Measurements from ENCODE around the gene TMEM63A. TPM values are rescaled to one million over a fixed set of nuclear protein-coding genes. Genes with fewer than 3 reads are reported as not detected.

TMEM63A gene
- total RNA-seq, 1 experiment from 2014 or later = 91.7 TPM

DNA sequence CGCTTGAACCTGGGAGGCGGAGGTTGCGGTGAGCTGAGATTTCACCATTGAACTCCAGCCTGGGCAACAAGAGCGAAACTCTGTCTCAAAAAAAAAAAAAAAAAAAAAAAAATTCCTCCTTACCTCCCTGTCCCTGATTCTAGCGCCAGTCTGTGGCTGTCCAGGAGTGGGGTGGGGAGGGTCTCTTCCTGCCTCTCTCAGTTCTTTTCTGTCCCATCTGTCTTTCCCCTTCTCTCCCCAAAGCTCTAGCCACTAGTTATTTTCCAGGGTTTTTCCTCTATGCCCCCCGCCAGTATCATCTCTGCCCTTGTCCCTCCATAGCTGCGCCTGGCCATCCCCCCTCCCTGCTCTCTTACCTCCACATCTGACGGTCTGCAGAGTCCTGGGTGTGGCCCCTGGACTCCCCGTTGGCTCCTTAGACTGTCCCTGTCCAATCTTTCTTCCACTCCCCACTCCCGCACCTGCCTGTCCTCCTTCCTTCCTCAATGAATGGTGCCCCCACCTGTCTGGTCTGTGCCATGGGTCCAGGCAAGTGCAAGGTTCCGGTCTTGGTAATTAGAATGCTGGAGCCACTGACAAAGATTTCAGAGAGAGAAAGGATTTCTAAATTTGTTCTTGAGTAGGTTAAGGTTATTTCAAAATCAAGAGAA is 1.6 kb upstream of the TMEM63A start:
- Mint-ChIP-seq H3K4me3 (peak overlapping the region; percentile 77), H3K27me3 (ENCODE audit: low read depth) (no peaks in the 10 kb centered on the region; the same call in 1 of the 2 replicates), H3K27ac (peak overlapping the region; percentile 37; the same call in 1 of the 2 replicates), H3K4me1 (peaks cover 50% of the 10 kb centered on the region), H3K36me3 (0 out of 2 replicates have a peak, but pooled peaks cover 4% of the 10 kb centered on the region), H3K9me3 (no peaks in the 10 kb centered on the region)
- DNase-seq (ENCODE audit: low spot score) (no peak), ATAC-seq (no peak)
- ChIA-PET POLR2A (interaction anchor here (0.5 to 2.4 kb wide), 7 partner anchors 14 to 231 kb away, joined by 3 to 10 read pairs (median 6); partner anchors contain the start of genes ENAH and PYCR2), CTCF (interaction anchor here (0.7 to 7.6 kb wide), 9 partner anchors 9 to 409 kb away, joined by 3 to 94 read pairs (median 4); no protein-coding TSS in a partner anchor)
- TF ChIP-seq, protein P1, sequence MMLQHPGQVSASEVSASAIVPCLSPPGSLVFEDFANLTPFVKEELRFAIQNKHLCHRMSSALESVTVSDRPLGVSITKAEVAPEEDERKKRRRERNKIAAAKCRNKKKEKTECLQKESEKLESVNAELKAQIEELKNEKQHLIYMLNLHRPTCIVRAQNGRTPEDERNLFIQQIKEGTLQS (CRISPR knock-in tag; conservative IDR thresholded peaks at IDR 0.05) = no peak

DNA sequence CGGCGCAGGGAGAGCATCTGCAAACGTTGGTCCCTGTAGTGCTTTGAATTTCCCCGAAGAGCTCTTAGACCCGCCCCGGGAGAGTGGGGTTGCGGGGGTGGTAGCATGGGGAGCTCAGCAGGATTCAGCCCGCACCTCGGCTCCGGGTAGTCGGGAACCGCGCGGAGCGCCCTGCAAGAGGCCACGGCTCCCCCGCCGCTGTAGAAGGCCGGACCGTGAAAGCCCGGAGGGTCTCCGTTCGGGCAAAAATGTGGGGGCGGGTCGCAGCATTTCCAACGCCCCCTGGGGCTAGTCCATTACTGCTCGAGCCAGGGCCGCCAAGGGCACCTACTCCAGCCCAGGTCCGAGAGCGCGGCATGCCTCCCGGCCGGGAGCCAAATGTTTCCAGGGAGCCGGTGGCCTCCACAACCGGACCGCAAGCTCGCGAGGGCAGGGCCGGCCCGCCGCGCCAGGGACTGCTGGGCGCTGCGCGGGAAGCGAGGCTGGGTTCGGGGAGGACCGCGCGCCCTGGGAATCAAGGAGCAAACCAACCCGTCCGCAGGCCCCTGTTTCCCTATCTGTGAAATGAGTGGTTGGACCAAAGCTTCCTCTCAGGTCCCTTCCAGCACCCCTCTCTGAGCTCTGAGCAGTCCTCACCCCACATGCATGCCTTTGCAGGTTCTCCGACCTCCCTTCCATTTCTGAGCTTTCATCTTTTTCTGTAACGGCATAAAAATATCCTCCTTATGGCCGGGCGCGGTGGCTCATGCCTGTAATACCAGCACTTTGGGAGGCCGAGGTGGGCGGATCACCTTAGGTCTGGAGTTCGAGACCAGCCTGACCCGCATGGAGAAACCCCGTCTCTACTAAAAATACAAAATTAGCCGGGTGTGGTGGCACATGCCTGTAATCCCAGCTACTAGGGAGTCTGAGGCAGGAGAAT is 775 bp upstream of the TMEM63A start:
- peak; percentile 42 for DNase-seq (ENCODE audit: low spot score)
- peak; percentile 5 for ATAC-seq
- POLR2A ChIA-PET = interaction anchor here (0.6 to 2.4 kb wide), 13 partner anchors 12 to 230 kb away, joined by 3 to 10 read pairs (median 5); partner anchors contain the start of genes ENAH, H3-3A, LEFTY2 and PYCR2
- CTCF ChIA-PET = interaction anchor here (0.7 to 7.6 kb wide), 15 partner anchors 8 to 408 kb away, joined by 3 to 94 read pairs (median 4); partner anchors contain the start of genes PYCR2 and SRP9
- no peak for TF ChIP-seq ZNF138 (CRISPR knock-in tag; conservative IDR thresholded peaks at IDR 0.05)
- peak; percentile 26; the same call in 1 of the 2 replicates for TF ChIP-seq ZNF423 (CRISPR knock-in tag; IDR thresholded peaks at IDR 0.05)
- TF ChIP-seq JAZF1 (CRISPR knock-in tag; IDR thresholded peaks at IDR 0.05) = no peak
- TF ChIP-seq, protein P2, sequence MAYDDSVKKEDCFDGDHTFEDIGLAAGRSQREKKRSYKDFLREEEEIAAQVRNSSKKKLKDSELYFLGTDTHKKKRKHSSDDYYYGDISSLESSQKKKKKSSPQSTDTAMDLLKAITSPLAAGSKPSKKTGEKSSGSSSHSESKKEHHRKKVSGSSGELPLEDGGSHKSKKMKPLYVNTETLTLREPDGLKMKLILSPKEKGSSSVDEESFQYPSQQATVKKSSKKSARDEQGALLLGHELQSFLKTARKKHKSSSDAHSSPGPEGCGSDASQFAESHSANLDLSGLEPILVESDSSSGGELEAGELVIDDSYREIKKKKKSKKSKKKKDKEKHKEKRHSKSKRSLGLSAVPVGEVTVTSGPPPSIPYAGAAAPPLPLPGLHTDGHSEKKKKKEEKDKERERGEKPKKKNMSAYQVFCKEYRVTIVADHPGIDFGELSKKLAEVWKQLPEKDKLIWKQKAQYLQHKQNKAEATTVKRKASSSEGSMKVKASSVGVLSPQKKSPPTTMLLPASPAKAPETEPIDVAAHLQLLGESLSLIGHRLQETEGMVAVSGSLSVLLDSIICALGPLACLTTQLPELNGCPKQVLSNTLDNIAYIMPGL (CRISPR knock-in tag; IDR thresholded peaks at IDR 0.05) = peak; percentile 38; the same call in 1 of the 2 replicates
- TF ChIP-seq, protein P3, sequence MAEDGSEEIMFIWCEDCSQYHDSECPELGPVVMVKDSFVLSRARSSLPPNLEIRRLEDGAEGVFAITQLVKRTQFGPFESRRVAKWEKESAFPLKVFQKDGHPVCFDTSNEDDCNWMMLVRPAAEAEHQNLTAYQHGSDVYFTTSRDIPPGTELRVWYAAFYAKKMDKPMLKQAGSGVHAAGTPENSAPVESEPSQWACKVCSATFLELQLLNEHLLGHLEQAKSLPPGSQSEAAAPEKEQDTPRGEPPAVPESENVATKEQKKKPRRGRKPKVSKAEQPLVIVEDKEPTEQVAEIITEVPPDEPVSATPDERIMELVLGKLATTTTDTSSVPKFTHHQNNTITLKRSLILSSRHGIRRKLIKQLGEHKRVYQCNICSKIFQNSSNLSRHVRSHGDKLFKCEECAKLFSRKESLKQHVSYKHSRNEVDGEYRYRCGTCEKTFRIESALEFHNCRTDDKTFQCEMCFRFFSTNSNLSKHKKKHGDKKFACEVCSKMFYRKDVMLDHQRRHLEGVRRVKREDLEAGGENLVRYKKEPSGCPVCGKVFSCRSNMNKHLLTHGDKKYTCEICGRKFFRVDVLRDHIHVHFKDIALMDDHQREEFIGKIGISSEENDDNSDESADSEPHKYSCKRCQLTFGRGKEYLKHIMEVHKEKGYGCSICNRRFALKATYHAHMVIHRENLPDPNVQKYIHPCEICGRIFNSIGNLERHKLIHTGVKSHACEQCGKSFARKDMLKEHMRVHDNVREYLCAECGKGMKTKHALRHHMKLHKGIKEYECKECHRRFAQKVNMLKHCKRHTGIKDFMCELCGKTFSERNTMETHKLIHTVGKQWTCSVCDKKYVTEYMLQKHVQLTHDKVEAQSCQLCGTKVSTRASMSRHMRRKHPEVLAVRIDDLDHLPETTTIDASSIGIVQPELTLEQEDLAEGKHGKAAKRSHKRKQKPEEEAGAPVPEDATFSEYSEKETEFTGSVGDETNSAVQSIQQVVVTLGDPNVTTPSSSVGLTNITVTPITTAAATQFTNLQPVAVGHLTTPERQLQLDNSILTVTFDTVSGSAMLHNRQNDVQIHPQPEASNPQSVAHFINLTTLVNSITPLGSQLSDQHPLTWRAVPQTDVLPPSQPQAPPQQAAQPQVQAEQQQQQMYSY (CRISPR knock-in tag; IDR thresholded peaks at IDR 0.05) = 0 out of 2 replicates have a peak, but pooled peaks have one; percentile 7
- 0 out of 2 replicates have a peak, but pooled peaks have one; percentile 20 for TF ChIP-seq CBFB (CRISPR knock-in tag; IDR thresholded peaks at IDR 0.05; ENCODE audit: low read depth)
- TF ChIP-seq FOXK1 (CRISPR knock-in tag; IDR thresholded peaks at IDR 0.05) = no peak
- no peak for TF ChIP-seq ZNF219 (CRISPR knock-in tag; IDR thresholded peaks at IDR 0.05; ENCODE audit: borderline replicate concordance)
- no peak for TF ChIP-seq TEAD4 (CRISPR knock-in tag; IDR thresholded peaks at IDR 0.05)
- TF ChIP-seq TP53 (CRISPR knock-in tag; IDR thresholded peaks at IDR 0.05) = peak; percentile 34; the same call in 1 of the 2 replicates
- H3K9me3 Mint-ChIP-seq = no peaks in the 10 kb centered on the region
- peak overlapping the region; percentile 77 for H3K4me3 Mint-ChIP-seq
- H3K27me3 Mint-ChIP-seq (ENCODE audit: low read depth) = no peaks in the 10 kb centered on the region; the same call in 1 of the 2 replicates
- H3K36me3 Mint-ChIP-seq = peaks cover 6% of the 10 kb centered on the region; the same call in 1 of the 2 replicates
- H3K4me1 Mint-ChIP-seq = peaks cover 48% of the 10 kb centered on the region
- H3K27ac Mint-ChIP-seq = peak overlapping the region; percentile 53; the same call in 1 of the 2 replicates
